Prostate gland (tissue), 2 donors: Measurements from ENCODE around the gene XKR8. TPM values are rescaled to one million over a fixed set of nuclear protein-coding genes. Genes with fewer than 3 reads are reported as not detected.

Experiments used
- DNase-seq: peaks from one replicate; pipeline ENCODE4 v3.0.0-alpha.2; 2019; ENCODE audit warnings: low spot score
- H3K27ac ChIP-seq, 2 donors: fragments of 200-600 bp; sonication (generic); 2 replicates each; pipeline ENCODE4 v1.5.1; 2017 to 2019
- H3K27me3 ChIP-seq: fragments of 200-600 bp; sonication (generic); replicated peaks from 2 replicates; pipeline ENCODE4 v1.5.1; 2019; ENCODE audit not compliant: insufficient read depth
- H3K36me3 ChIP-seq, 2 donors: fragments of 200-600 bp; sonication (generic); 1 replicate in 1 of 2; 2 replicates in 1 of 2; pipeline versions ENCODE4 v1.5.1 to v1.8.1; 2017 to 2019
- H3K4me1 ChIP-seq: fragments of 200-600 bp; sonication (generic); replicated peaks from 2 replicates; pipeline ENCODE4 v1.5.1; 2019
- H3K4me3 ChIP-seq, 2 donors: fragments of 200-600 bp; sonication (generic); 2 replicates each; pipeline ENCODE4 v1.5.1; 2017 to 2019
- H3K9me3 ChIP-seq: fragments of 200-600 bp; sonication (generic); 2 replicates; pipeline ENCODE4 v1.5.1; 2017
- POLR2A ChIP-seq: fragments of 450-650 bp; IDR thresholded peaks from one replicate; pipeline ENCODE4 v1.6.1; 2016; ENCODE audit warnings: antibody characterized with exemption, mild to moderate bottlenecking
- POLR2AphosphoS5 ChIP-seq: sonication (generic); formaldehyde crosslinking; IDR thresholded peaks from one replicate; pipeline ENCODE4 v1.6.1; 2017; ENCODE audit warnings: antibody characterized with exemption
- WGBS: methylation state at CpG from one replicate; pipeline ENCODE4 v1.1.5; 2018; 5-methylcytosine and 5-hydroxymethylcytosine counted together
- intact Hi-C: fragments of 100-400 bp; cut with DNase I; formaldehyde crosslinking; loops from one replicate; pipeline ENCODE4 v1.14.2; 2022
- total RNA-seq, 2 donors: library from RNA; depleted of rRNA; stranded (reverse); fragments of >200 nt; gene quantifications; one replicate each; pipeline ENCODE4 v1.1.0, GENCODE V29; 2016
- TF ChIP-seq, protein P1 (sequence below), 4 experiments: fragments of 200-600 bp in 2 of 4; fragments of 450-650 bp in 2 of 4; sonication (generic) in 2 of 4; IDR thresholded peaks; 1 replicate in 3 of 4; 2 replicates in 1 of 4; pipeline ENCODE4 v1.5.1; 2016 to 2019; ENCODE audit warnings: antibody characterized with exemption in 4 of 4, mild to moderate bottlenecking in 2 of 4, moderate library complexity in 2 of 4

The XKR8 gene
- total RNA-seq, 2 donors from 2014 or later = 9.5 to 15.2 TPM

- peaks cover 0 to 15% of the 10 kb centered on the region in 2 donors for H3K36me3 ChIP-seq
These were observed 51.2 kb downstream of the XKR8 start for GRCh38 chr1:28010969-28011368.

More at GRCh38 chr1:28010969-28011368, 51.2 kb downstream of the XKR8 start:
- H3K27me3 ChIP-seq = no peaks in the 10 kb centered on the region
- no peak for TF ChIP-seq POLR2AphosphoS5
- TF ChIP-seq, protein P1, sequence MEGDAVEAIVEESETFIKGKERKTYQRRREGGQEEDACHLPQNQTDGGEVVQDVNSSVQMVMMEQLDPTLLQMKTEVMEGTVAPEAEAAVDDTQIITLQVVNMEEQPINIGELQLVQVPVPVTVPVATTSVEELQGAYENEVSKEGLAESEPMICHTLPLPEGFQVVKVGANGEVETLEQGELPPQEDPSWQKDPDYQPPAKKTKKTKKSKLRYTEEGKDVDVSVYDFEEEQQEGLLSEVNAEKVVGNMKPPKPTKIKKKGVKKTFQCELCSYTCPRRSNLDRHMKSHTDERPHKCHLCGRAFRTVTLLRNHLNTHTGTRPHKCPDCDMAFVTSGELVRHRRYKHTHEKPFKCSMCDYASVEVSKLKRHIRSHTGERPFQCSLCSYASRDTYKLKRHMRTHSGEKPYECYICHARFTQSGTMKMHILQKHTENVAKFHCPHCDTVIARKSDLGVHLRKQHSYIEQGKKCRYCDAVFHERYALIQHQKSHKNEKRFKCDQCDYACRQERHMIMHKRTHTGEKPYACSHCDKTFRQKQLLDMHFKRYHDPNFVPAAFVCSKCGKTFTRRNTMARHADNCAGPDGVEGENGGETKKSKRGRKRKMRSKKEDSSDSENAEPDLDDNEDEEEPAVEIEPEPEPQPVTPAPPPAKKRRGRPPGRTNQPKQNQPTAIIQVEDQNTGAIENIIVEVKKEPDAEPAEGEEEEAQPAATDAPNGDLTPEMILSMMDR (IDR thresholded peaks at IDR 0.05) = no peak
- TF ChIP-seq POLR2A = no peak
- H3K9me3 ChIP-seq = no peaks in the 10 kb centered on the region
- intact Hi-C loops = no loop called here
- no peaks in the 10 kb centered on the region for H3K4me1 ChIP-seq
- no peak for DNase-seq
- no peak overlapping the region for H3K27ac ChIP-seq
- H3K4me3 ChIP-seq = no peak overlapping the region
- WGBS = 93% methylated on average over 1 of the region's 1 CpG

Other genes starting within 250 kb of the XKR8 start
- 10 to 100 TPM in 1 of 2 donors, 1 to 10 TPM in 1; 7.8 to 18.5 TPM for gene FAM76A, start 234.0 kb upstream of the XKR8 start, total RNA-seq
- gene STX12, start 186.8 kb upstream of the XKR8 start, total RNA-seq = 10 to 100 TPM; 53.1 to 64.9 TPM
- 10 to 100 TPM; 37.8 to 64.5 TPM for gene PPP1R8, start 129.2 kb upstream of the XKR8 start, total RNA-seq
- 100 to 1,000 TPM in 1 of 2 donors, 1 to 10 TPM in 1; 3.6 to 140 TPM for gene THEMIS2, start 87.4 kb upstream of the XKR8 start, total RNA-seq
- 10 to 100 TPM; 52.6 to 60.6 TPM for gene RPA2, start 45.4 kb upstream of the XKR8 start, total RNA-seq
- gene SMPDL3B, start 25.0 kb upstream of the XKR8 start, total RNA-seq = 1 to 10 TPM; 2.0 to 7.7 TPM
- gene EYA3, start 128.6 kb downstream of the XKR8 start, total RNA-seq = 10 to 100 TPM; 16.7 to 19.4 TPM
- 1 to 10 TPM; 2.3 to 2.5 TPM for gene PTAFR, start 216.7 kb downstream of the XKR8 start, total RNA-seq